GM19452 (cell line): Measurements from ENCODE around the gene MOB3B.

ENCODE experiments used
- ATAC-seq: cut with Tn5 transposase; IDR thresholded peaks from one replicate; pipeline ENCODE4 v1.9.1; 2021; ENCODE audit not compliant: unreplicated experiment

The MOB3B gene

GRCh38 chr9:27344776-27345175 lies 184.8 kb downstream of the MOB3B start:
- ATAC-seq, result no peak

- ATAC-seq, result no peak
Observed at GRCh38 chr9:27341545-27342294, 187.9 kb downstream of the MOB3B start.

- no peak for ATAC-seq
Observed at GRCh38 chr9:27340961-27341511, 188.6 kb downstream of the MOB3B start.

- no peak for ATAC-seq
Observed at GRCh38 chr9:27340285-27340674, 189.3 kb downstream of the MOB3B start.

- ATAC-seq, result no peak
Observed at GRCh38 chr9:27339661-27340284, 189.8 kb downstream of the MOB3B start.

GRCh38 chr9:27338527-27338903 lies 191.1 kb downstream of the MOB3B start:
- no peak for ATAC-seq

GRCh38 chr9:27337833-27338526 lies 191.6 kb downstream of the MOB3B start:
- no peak for ATAC-seq

- ATAC-seq, result no peak
Observed at GRCh38 chr9:27337236-27337635, 192.4 kb downstream of the MOB3B start.

GRCh38 chr9:27336829-27337228 lies 192.8 kb downstream of the MOB3B start:
- ATAC-seq, result no peak

- no peak for ATAC-seq
Observed at GRCh38 chr9:27336126-27336525, 193.5 kb downstream of the MOB3B start.

GRCh38 chr9:27335075-27335474 lies 194.5 kb downstream of the MOB3B start:
- ATAC-seq, result no peak

GRCh38 chr9:27333241-27334052 lies 196.2 kb downstream of the MOB3B start:
- peak; percentile 72 for ATAC-seq

GRCh38 chr9:27331393-27331792 lies 198.2 kb downstream of the MOB3B start:
- ATAC-seq, result no peak

- no peak for ATAC-seq
Observed at GRCh38 chr9:27329291-27329690, 200.3 kb downstream of the MOB3B start.

GRCh38 chr9:27328483-27328882 lies 201.1 kb downstream of the MOB3B start:
- no peak for ATAC-seq

GRCh38 chr9:27311184-27311583 lies 218.4 kb downstream of the MOB3B start:
- ATAC-seq, result no peak

GRCh38 chr9:27310582-27310981 lies 219.0 kb downstream of the MOB3B start:
- no peak for ATAC-seq

- no peak for ATAC-seq
Observed at GRCh38 chr9:27308691-27309390, 220.8 kb downstream of the MOB3B start.

GRCh38 chr9:27304521-27304920 lies 225.1 kb downstream of the MOB3B start:
- no peak for ATAC-seq

- ATAC-seq, result no peak
Observed at GRCh38 chr9:27303219-27303618, 226.4 kb downstream of the MOB3B start.
